Measurements from ENCODE around the gene MRAP2.

GRCh38 chr6:84123186-84123585 lies 89.6 kb downstream of the MRAP2 start:
- TF ChIP-seq CTCF (IDR thresholded peaks at IDR 0.05) (no peak), ZFX (IDR thresholded peaks at IDR 0.05; ENCODE audit: borderline replicate concordance) (no peak)

All from 22Rv1 (cell line).